Measurements from ENCODE around the gene GDF9. TPM values are rescaled to one million over a fixed set of nuclear protein-coding genes. Genes with fewer than 3 reads are reported as not detected.

Gene GDF9
- total and polyA plus RNA-seq, 2 experiments from 2014 or later, result 0.11 to 0.14 TPM

GRCh38 chr5:132873930-132874271 lies 7.6 kb upstream of the GDF9 start (continued):
- no peak for TF ChIP-seq ZNF462 (CRISPR knock-in tag; IDR thresholded peaks at IDR 0.05)

GRCh38 chr5:132873119-132873929 lies 7.1 kb upstream of the GDF9 start, which contains the start of gene LEAP2:
TSS of gene LEAP2 (plus strand) at chr5:132873668. CDS start at chr5:132873695, 27 bp downstream.
- Histone ChIP-seq H3K27ac (ENCODE audit: low read depth) (no peak within 1 kb of the TSS; the same call in 1 of the 2 replicates), H3K4me1 (ENCODE audit: insufficient read depth) (no peaks in the 10 kb centered on the region), H3K79me2 (replicated peaks; ENCODE audit: insufficient read depth) (peaks cover 2% of the 10 kb centered on the region; the same call in 1 of the 2 replicates), H2AFZ (no peak within 1 kb of the TSS), H3K27me3 (ENCODE audit: insufficient read depth) (no peaks in the 10 kb centered on the region), H3F3A (replicated peaks; ENCODE audit: low read depth) (peaks cover 7% of the 10 kb centered on the region), H3K4me3 (no peak within 1 kb of the TSS), H3K9me2 (ENCODE audit: insufficient read depth) (no peaks in the 10 kb centered on the region), H4K20me1 (replicated peaks; ENCODE audit: insufficient read depth) (no peaks in the 10 kb centered on the region; the same call in 1 of the 2 replicates), H3K36me3 (ENCODE audit: insufficient read depth) (peaks cover 6% of the 10 kb centered on the region), H3K4me2 (no peak within 1 kb of the TSS)
- TF ChIP-seq CTCF (conservative IDR thresholded peaks at IDR 0.05; ENCODE audit: low read depth in 2 of 2) (no peak), NANOG (IDR thresholded peaks at IDR 0.05; ENCODE audit: borderline replicate concordance) (no peak)
- Mint-ChIP-seq H3K4me1 (no peaks in the 10 kb centered on the region), H3K36me3 (ENCODE audit: low read depth) (peaks cover 22% of the 10 kb centered on the region), H3K27ac (no peak within 1 kb of the TSS; the same call in 1 of the 2 replicates), H3K9me3 (no peaks in the 10 kb centered on the region), H3K4me3 (no peak within 1 kb of the TSS), H3K27me3 (ENCODE audit: insufficient read depth, low read depth, poor library complexity) (peaks cover 6% of the 10 kb centered on the region)
- no peak for DNase-seq (ENCODE audit: low spot score)
- ATAC-seq, result no peak; the same call in 2 of the 3 replicates
